WERI-Rb-1 (cell line): Measurements from ENCODE around the gene SORCS1.

Source experiments
- DNase-seq: peaks from one replicate; pipeline ENCODE4 v3.0.0-alpha.2; 2020
- H3K27ac ChIP-seq: fragments of 250-450 bp; sonication (Bioruptor Pico); 2 replicates; pipeline ENCODE4 v1.5.1; 2020; ENCODE audit warnings: mild to moderate bottlenecking, moderate library complexity
- H3K27me3 ChIP-seq: fragments of 250-450 bp; sonication (Bioruptor Pico); 2 replicates; pipeline ENCODE4 v1.5.1; 2021; ENCODE audit warnings: mild to moderate bottlenecking, low read depth, moderate library complexity; ENCODE audit not compliant: insufficient read depth, severe bottlenecking
- H3K36me3 ChIP-seq: fragments of 250-450 bp; sonication (Bioruptor Pico); 2 replicates; pipeline ENCODE4 v1.5.1; 2020; ENCODE audit warnings: mild to moderate bottlenecking, moderate library complexity
- H3K4me3 ChIP-seq: 2 replicates; pipeline ENCODE4 v1.5.1; 2011; ENCODE audit warnings: low read depth, mild to moderate bottlenecking, control low read depth, low read length
- H3K9me3 ChIP-seq: fragments of 250-450 bp; sonication (Bioruptor Pico); 2 replicates; pipeline ENCODE4 v1.5.1; 2021; ENCODE audit warnings: mild to moderate bottlenecking, moderate library complexity; ENCODE audit not compliant: severe bottlenecking
- CTCF ChIP-seq: IDR thresholded peaks from 2 replicates; pipeline ENCODE4 v1.5.1; 2011; ENCODE audit warnings: low read depth, mild to moderate bottlenecking, control low read depth, inconsistent platforms, low read length

The SORCS1 gene

GRCh38 chr10:106567629-106568028 lies 596.9 kb downstream of the SORCS1 start:
- no peak for DNase-seq
- no peaks in the 10 kb centered on the region for H3K27me3 ChIP-seq
- no peak for TF ChIP-seq CTCF
- H3K9me3 ChIP-seq = no peaks in the 10 kb centered on the region
- H3K4me3 ChIP-seq = no peak overlapping the region
- no peak overlapping the region for H3K27ac ChIP-seq
- H3K36me3 ChIP-seq = no peaks in the 10 kb centered on the region

DNA sequence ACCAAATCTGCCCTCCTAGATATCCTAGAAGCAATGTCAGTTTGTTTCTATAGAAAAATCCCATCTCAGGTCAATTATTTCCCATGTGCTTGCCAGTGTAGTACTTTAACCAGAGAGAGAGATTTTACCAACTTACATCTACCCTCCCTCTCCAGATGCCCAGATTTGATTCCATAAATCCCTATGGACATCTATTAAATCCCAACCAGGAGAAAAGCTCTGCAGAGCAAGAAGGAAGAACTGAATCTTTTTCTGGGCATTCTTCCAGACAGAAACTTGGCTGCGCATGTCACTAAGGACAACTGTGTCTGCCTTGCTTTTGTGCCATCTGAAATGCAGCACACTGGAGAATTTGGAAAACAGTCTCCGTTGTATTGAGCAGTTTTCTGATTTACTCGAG lies 597.6 kb downstream of the SORCS1 start:
- H3K27me3 ChIP-seq = no peaks in the 10 kb centered on the region
- TF ChIP-seq CTCF = no peak
- H3K36me3 ChIP-seq = no peaks in the 10 kb centered on the region
- H3K27ac ChIP-seq = no peak overlapping the region
- H3K4me3 ChIP-seq = no peak overlapping the region
- DNase-seq = no peak
- no peaks in the 10 kb centered on the region for H3K9me3 ChIP-seq

DNA sequence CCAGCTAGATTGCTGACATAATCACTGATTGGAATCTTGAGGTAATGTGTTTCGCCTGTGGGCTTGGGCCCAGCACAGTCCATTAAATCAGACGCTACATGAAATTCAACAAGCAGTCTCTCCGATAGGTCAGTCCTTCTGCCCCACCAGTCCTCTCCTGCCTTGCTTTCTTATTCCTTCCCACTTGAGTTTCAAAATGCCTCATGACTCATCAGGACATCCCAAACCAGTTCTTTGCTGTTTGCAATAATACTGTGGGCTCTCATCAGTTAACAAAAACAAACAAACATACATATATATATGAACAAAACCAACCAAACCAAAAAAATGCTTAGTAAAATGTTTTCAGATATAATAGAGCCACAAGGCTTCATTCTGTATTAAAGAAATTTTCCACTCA lies 599.0 kb downstream of the SORCS1 start:
- Histone ChIP-seq H3K36me3 (no peaks in the 10 kb centered on the region), H3K27ac (no peak overlapping the region), H3K27me3 (no peaks in the 10 kb centered on the region), H3K4me3 (no peak overlapping the region), H3K9me3 (no peaks in the 10 kb centered on the region)
- no peak for DNase-seq
- no peak for TF ChIP-seq CTCF

DNA sequence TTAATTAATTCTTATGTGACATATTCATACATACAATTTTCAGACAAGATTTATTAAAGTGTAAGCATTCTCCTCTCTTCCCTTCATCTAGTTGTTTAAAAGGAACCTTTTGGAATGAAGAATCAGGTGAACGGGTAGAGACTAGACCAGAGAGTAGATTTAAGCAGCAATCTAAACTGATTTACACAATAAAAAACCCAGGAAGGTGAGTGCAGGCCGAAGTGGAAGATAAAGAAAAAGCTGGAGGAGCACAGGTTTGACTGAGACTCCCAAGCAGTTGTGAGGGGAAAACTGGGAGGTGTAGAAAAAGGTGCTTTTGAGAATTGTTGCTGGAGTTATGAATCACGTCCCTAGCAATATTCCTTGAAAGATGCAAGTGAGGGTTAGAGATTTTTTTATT lies 601.1 kb downstream of the SORCS1 start:
- Histone ChIP-seq H3K27me3 (no peaks in the 10 kb centered on the region), H3K27ac (no peak overlapping the region), H3K9me3 (no peaks in the 10 kb centered on the region), H3K4me3 (no peak overlapping the region), H3K36me3 (no peaks in the 10 kb centered on the region)
- TF ChIP-seq CTCF = no peak
- no peak for DNase-seq

GRCh38 chr10:106560925-106561640 lies 603.4 kb downstream of the SORCS1 start:
- TF ChIP-seq CTCF = no peak
- H3K27ac ChIP-seq = no peak overlapping the region
- DNase-seq = no peak
- H3K36me3 ChIP-seq = no peaks in the 10 kb centered on the region
- no peaks in the 10 kb centered on the region for H3K27me3 ChIP-seq
- H3K9me3 ChIP-seq = no peaks in the 10 kb centered on the region
- no peak overlapping the region for H3K4me3 ChIP-seq

DNA sequence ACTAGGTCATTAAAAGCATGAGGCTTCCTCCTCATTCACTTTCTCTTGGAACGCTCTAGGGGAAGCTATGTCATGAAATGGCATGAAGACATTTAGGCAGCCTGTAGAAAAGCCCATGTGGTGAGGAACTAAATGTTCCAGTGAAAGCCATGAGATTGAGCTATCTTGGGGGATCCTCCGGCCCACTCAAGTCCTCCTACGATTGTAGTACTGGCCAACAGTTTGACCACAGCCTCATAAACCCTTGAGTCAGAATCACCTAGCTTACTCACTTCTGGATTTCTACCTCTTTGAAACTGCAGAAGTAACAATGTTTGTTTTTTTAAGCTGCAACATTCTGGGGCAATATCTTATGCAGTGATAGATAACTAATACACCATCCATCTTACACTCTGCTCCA lies 605.1 kb downstream of the SORCS1 start:
- Histone ChIP-seq H3K27ac (no peak overlapping the region), H3K36me3 (no peaks in the 10 kb centered on the region), H3K27me3 (no peaks in the 10 kb centered on the region), H3K9me3 (no peaks in the 10 kb centered on the region), H3K4me3 (no peak overlapping the region)
- DNase-seq = no peak
- TF ChIP-seq CTCF = no peak
